ENCODE results near the gene BTRC. TPM values are rescaled to one million over a fixed set of nuclear protein-coding genes. Genes with fewer than 3 reads are reported as not detected.

The BTRC gene
- total and polyA plus RNA-seq, 2 donors (not counting 3 experiments of a cell fraction or from before 2014, with no cell fraction given) = 11.6 to 18.5 TPM

- Histone ChIP-seq H2AFZ (ENCODE audit: low read depth, low read length) (no peak overlapping the region), H3K9me1 (replicated peaks; ENCODE audit: control insufficient read depth, extremely low read depth, insufficient read depth, low read length) (no peaks in the 10 kb centered on the region), H3K9ac (replicated peaks; ENCODE audit: extremely low read depth, insufficient read depth, low read length) (no peak overlapping the region), H3K4me1 (ENCODE audit: control insufficient read depth, extremely low read depth, insufficient read depth, low read length) (no peaks in the 10 kb centered on the region), H3K27ac (ENCODE audit: insufficient read depth, low read depth, low read length) (no peak overlapping the region), H3K27me3 (ENCODE audit: control insufficient read depth in 2 of 2, insufficient read depth in 2 of 2, low read length in 2 of 2) (no peaks in the 10 kb centered on the region), H3K36me3 (ENCODE audit: control insufficient read depth in 2 of 2, extremely low read depth in 1 of 2, insufficient read depth in 2 of 2, low read length in 2 of 2) (no peaks in the 10 kb centered on the region), H4K20me1 (replicated peaks; ENCODE audit: control insufficient read depth, extremely low read depth, insufficient read depth, low read length) (no peaks in the 10 kb centered on the region), H3K79me2 (ENCODE audit: control insufficient read depth, insufficient read depth, low read length) (no peaks in the 10 kb centered on the region), H3K4me2 (ENCODE audit: insufficient read depth, low read length) (no peak overlapping the region), H3K9me3 (replicated peaks; ENCODE audit: control insufficient read depth, insufficient read depth, low read length) (no peaks in the 10 kb centered on the region), H3K4me3 (replicated peaks in 1 of 3; ENCODE audit: insufficient read depth in 1 of 3, low read depth in 1 of 3, low read length in 3 of 3) (no peak overlapping the region)
- TF ChIP-seq POLR2AphosphoS5 (IDR thresholded peaks at IDR 0.05; ENCODE audit: insufficient read depth, low read depth, low read length) = no peak
- no peak for TF ChIP-seq EZH2 (IDR thresholded peaks at IDR 0.05; ENCODE audit: borderline replicate concordance, low read depth, low read length, severe bottlenecking)
- TF ChIP-seq CTCF (IDR thresholded peaks at IDR 0.05; ENCODE audit: extremely low read depth in 1 of 2, insufficient read depth in 1 of 2, low read depth in 1 of 2, low read length in 2 of 2) = no peak
- TF ChIP-seq FOS (IDR thresholded peaks at IDR 0.05; ENCODE audit: borderline replicate concordance, insufficient read depth, low read length) = no peak
- no peak for TF ChIP-seq POLR2A (IDR thresholded peaks at IDR 0.05; ENCODE audit: low read depth, low read length)
- no peak for TF ChIP-seq JUN (IDR thresholded peaks at IDR 0.05; ENCODE audit: borderline replicate concordance, insufficient read depth, insufficient read length, low read depth)
- TF ChIP-seq MYC (IDR thresholded peaks at IDR 0.05; ENCODE audit: low read depth, low read length) = no peak
- TF ChIP-seq MAX (IDR thresholded peaks at IDR 0.05; ENCODE audit: insufficient read depth, insufficient read length) = no peak
- no peak for TF ChIP-seq GATA2 (IDR thresholded peaks at IDR 0.05; ENCODE audit: insufficient read depth, insufficient read length, low read depth, low read length)
- intact Hi-C loops (cut with micrococcal nuclease) = no loop called here
- dilution Hi-C loops (cut with MboI; ENCODE audit: extremely low pct_ligation_motif_present, low sequenced_read_pairs) = no loop called here
- POLR2A ChIA-PET = interaction anchor here (1.0 kb wide), 1 partner anchor 17 kb away, joined by 3 read pairs; no protein-coding TSS in a partner anchor
- CTCF ChIA-PET = interaction anchor here (0.9 to 1.1 kb wide), 3 partner anchors 9 to 87 kb away, joined by 3 read pairs; no protein-coding TSS in a partner anchor
- BruUV-seq (replicated peaks) = no TSS peak
- no peak for FAIRE-seq
- DNase-seq (ENCODE audit: low read depth, low spot score) = no peak
Observed at GRCh38 chr10:101379663-101380352, 25.8 kb downstream of the BTRC start.
